ENCODE results near the gene CCDC30. TPM values are rescaled to one million over a fixed set of nuclear protein-coding genes. Genes with fewer than 3 reads are reported as not detected.

The CCDC30 gene
- total and polyA plus RNA-seq, 10 of the 15 experiments (the other 5 are each of a cell fraction or from before 2014, with no cell fraction given), result 0.46 to 1.8 (median 1.0) TPM

DNA sequence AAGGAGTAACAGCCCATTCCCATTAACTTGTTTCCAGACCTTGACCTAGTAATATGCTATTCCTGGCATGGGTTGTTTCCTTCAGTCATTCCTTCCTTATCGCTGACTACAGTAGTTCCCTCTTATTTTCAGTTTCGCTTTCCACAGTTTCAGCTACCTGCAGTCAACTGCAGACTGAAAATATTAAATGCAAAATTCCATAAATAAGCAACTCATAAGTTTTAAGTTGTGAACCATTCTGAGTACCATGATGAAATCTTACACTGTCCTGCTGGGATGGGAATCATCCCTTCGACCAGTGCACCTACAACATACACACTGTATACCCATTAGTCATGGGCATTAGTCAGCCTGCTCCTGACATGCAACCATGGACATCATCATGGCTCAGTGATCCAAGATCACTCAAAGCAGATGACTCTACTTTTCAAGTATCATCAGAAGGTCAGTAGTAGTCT lies 66.7 kb downstream of the CCDC30 start:
- intact Hi-C loops (cut with micrococcal nuclease; ENCODE audit: unreplicated experiment), result no loop called here
- in situ Hi-C loops (cut with MboI), result no loop called here
- ChIA-PET RAD21 (ENCODE audit: unreplicated experiment) (no interaction called here), POLR2A (no interaction called here), SMC1A (ENCODE audit: uncharacterized antibody, unreplicated experiment) (no interaction called here), CTCF (no interaction called here)
- peak; percentile 57 for ATAC-seq
- DNase-seq (ENCODE audit: low read depth, low spot score), result no peak
- TF ChIP-seq IKZF2 (IDR thresholded peaks at IDR 0.05), result peak; percentile 20 to 45; a peak in 1 of 4 replicates
- TF ChIP-seq GATAD2B (conservative IDR thresholded peaks at IDR 0.05; ENCODE audit: low read depth), result no peak
- TF ChIP-seq, protein P1, sequence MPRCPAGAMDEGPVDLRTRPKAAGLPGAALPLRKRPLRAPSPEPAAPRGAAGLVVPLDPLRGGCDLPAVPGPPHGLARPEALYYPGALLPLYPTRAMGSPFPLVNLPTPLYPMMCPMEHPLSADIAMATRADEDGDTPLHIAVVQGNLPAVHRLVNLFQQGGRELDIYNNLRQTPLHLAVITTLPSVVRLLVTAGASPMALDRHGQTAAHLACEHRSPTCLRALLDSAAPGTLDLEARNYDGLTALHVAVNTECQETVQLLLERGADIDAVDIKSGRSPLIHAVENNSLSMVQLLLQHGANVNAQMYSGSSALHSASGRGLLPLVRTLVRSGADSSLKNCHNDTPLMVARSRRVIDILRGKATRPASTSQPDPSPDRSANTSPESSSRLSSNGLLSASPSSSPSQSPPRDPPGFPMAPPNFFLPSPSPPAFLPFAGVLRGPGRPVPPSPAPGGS (IDR thresholded peaks at IDR 0.05; ENCODE audit: borderline replicate concordance, insufficient read depth, low read depth, low read length, poor library complexity, severe bottlenecking), result peak; percentile 49
- TF ChIP-seq EED (IDR thresholded peaks at IDR 0.05; ENCODE audit: low read depth), result 0 out of 2 replicates have a peak, but pooled peaks have one; percentile 22
- peak; percentile 71; the same call in 1 of the 2 replicates for TF ChIP-seq ZNF24 (IDR thresholded peaks at IDR 0.05)
- H3K9me3 ChIP-seq (replicated peaks; ENCODE audit: control insufficient read depth, insufficient read depth, low read length), result no peaks in the 10 kb centered on the region
- peak overlapping the region; percentile 59 for H3K4me2 ChIP-seq (ENCODE audit: control insufficient read depth, insufficient read depth)
- peaks cover 5% of the 10 kb centered on the region; the same call in 1 of the 2 replicates for H3K4me1 ChIP-seq (ENCODE audit: control insufficient read depth, insufficient read depth, low read length)
- H4K20me1 ChIP-seq (ENCODE audit: control insufficient read depth, insufficient read depth), result no peaks in the 10 kb centered on the region
- no peaks in the 10 kb centered on the region for H3K79me2 ChIP-seq (ENCODE audit: control insufficient read depth, insufficient read depth, low read length)
- H3K9ac ChIP-seq (ENCODE audit: control insufficient read depth, insufficient read depth, low read length), result no peak overlapping the region
- BruUV-seq (replicated peaks), result no TSS peak
- FAIRE-seq, result peak; percentile 38
- no peaks in the 10 kb centered on the region for H3K36me3 ChIP-seq (ENCODE audit: control insufficient read depth in 2 of 2, insufficient read depth in 2 of 2, low read length in 1 of 2)
- peak overlapping the region; percentile 3; the same call in 1 of the 2 replicates for H3K4me3 ChIP-seq
- peak overlapping the region; percentile 83 for H2AFZ ChIP-seq (ENCODE audit: control insufficient read depth, low read depth, low read length)
- H3K27me3 ChIP-seq (replicated peaks in 1 of 2; ENCODE audit: control insufficient read depth in 2 of 2, insufficient read depth in 2 of 2, low read length in 1 of 2), result no peaks in the 10 kb centered on the region
- WGBS (ENCODE audit: insufficient coverage, insufficient replicate concordance, low lambda C conversion rate, missing lambda C conversion rate), result 34% methylated on average over 3 of the region's 3 CpGs
- no peak overlapping the region for H3K27ac ChIP-seq (ENCODE audit: control insufficient read depth, insufficient read depth)

- Histone ChIP-seq H3K27me3 (replicated peaks in 1 of 2; ENCODE audit: control insufficient read depth in 2 of 2, insufficient read depth in 2 of 2, low read length in 1 of 2) (no peaks in the 10 kb centered on the region), H3K27ac (ENCODE audit: control insufficient read depth, insufficient read depth) (no peak overlapping the region), H3K4me1 (ENCODE audit: control insufficient read depth, insufficient read depth, low read length) (peaks cover 5% of the 10 kb centered on the region; the same call in 1 of the 2 replicates), H3K4me2 (ENCODE audit: control insufficient read depth, insufficient read depth) (no peak overlapping the region), H3K9me3 (replicated peaks; ENCODE audit: control insufficient read depth, insufficient read depth, low read length) (no peaks in the 10 kb centered on the region), H2AFZ (ENCODE audit: control insufficient read depth, low read depth, low read length) (no peak overlapping the region), H3K9ac (ENCODE audit: control insufficient read depth, insufficient read depth, low read length) (no peak overlapping the region), H4K20me1 (ENCODE audit: control insufficient read depth, insufficient read depth) (no peaks in the 10 kb centered on the region), H3K36me3 (ENCODE audit: control insufficient read depth in 2 of 2, insufficient read depth in 2 of 2, low read length in 1 of 2) (no peaks in the 10 kb centered on the region), H3K4me3 (no peak overlapping the region), H3K79me2 (ENCODE audit: control insufficient read depth, insufficient read depth, low read length) (no peaks in the 10 kb centered on the region)
- WGBS (ENCODE audit: insufficient coverage, insufficient replicate concordance, low lambda C conversion rate, missing lambda C conversion rate), result 0% methylated on average over 2 of the region's 2 CpGs
- FAIRE-seq, result no peak
- no peak for ATAC-seq
- in situ Hi-C loops (cut with MboI) (no loop called here), intact Hi-C loops (cut with micrococcal nuclease; ENCODE audit: unreplicated experiment) (no loop called here)
- ChIA-PET SMC1A (ENCODE audit: uncharacterized antibody, unreplicated experiment) (no interaction called here), RAD21 (ENCODE audit: unreplicated experiment) (no interaction called here), CTCF (no interaction called here), POLR2A (no interaction called here)
- BruUV-seq (replicated peaks), result no TSS peak
- no peak for DNase-seq (ENCODE audit: low read depth, low spot score)
- no peak for TF ChIP-seq LARP7 (IDR thresholded peaks at IDR 0.05)
- TF ChIP-seq, protein P2, sequence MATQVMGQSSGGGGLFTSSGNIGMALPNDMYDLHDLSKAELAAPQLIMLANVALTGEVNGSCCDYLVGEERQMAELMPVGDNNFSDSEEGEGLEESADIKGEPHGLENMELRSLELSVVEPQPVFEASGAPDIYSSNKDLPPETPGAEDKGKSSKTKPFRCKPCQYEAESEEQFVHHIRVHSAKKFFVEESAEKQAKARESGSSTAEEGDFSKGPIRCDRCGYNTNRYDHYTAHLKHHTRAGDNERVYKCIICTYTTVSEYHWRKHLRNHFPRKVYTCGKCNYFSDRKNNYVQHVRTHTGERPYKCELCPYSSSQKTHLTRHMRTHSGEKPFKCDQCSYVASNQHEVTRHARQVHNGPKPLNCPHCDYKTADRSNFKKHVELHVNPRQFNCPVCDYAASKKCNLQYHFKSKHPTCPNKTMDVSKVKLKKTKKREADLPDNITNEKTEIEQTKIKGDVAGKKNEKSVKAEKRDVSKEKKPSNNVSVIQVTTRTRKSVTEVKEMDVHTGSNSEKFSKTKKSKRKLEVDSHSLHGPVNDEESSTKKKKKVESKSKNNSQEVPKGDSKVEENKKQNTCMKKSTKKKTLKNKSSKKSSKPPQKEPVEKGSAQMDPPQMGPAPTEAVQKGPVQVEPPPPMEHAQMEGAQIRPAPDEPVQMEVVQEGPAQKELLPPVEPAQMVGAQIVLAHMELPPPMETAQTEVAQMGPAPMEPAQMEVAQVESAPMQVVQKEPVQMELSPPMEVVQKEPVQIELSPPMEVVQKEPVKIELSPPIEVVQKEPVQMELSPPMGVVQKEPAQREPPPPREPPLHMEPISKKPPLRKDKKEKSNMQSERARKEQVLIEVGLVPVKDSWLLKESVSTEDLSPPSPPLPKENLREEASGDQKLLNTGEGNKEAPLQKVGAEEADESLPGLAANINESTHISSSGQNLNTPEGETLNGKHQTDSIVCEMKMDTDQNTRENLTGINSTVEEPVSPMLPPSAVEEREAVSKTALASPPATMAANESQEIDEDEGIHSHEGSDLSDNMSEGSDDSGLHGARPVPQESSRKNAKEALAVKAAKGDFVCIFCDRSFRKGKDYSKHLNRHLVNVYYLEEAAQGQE (IDR thresholded peaks at IDR 0.05; ENCODE audit: low read depth, low read length), result no peak
- no peak for TF ChIP-seq PML (IDR thresholded peaks at IDR 0.05; ENCODE audit: low read length)
- no peak for TF ChIP-seq POLR2AphosphoS5 (IDR thresholded peaks at IDR 0.05; ENCODE audit: low read length)
- TF ChIP-seq, protein P3, sequence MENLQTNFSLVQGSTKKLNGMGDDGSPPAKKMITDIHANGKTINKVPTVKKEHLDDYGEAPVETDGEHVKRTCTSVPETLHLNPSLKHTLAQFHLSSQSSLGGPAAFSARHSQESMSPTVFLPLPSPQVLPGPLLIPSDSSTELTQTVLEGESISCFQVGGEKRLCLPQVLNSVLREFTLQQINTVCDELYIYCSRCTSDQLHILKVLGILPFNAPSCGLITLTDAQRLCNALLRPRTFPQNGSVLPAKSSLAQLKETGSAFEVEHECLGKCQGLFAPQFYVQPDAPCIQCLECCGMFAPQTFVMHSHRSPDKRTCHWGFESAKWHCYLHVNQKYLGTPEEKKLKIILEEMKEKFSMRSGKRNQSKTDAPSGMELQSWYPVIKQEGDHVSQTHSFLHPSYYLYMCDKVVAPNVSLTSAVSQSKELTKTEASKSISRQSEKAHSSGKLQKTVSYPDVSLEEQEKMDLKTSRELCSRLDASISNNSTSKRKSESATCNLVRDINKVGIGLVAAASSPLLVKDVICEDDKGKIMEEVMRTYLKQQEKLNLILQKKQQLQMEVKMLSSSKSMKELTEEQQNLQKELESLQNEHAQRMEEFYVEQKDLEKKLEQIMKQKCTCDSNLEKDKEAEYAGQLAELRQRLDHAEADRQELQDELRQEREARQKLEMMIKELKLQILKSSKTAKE (IDR thresholded peaks at IDR 0.05; ENCODE audit: low read depth, poor library complexity, severe bottlenecking), result no peak
- no peak for TF ChIP-seq ZNF217 (IDR thresholded peaks at IDR 0.05)
- no peak for TF ChIP-seq TCF12 (IDR thresholded peaks at IDR 0.05; ENCODE audit: low read depth, low read length)
These were observed 68.0 kb downstream of the CCDC30 start for GRCh38 chr1:42531043-42531442.

All from GM12878 (cell line).